Activated CD4-positive, alpha-beta memory T cell treated with anti-CD3 and anti-CD28 coated beads for 36 hours (primary cell): ENCODE measurements around the gene DAD1. TPM values are rescaled to one million over a fixed set of nuclear protein-coding genes. Genes with fewer than 3 reads are reported as not detected.

Experiments
- CTCF ChIA-PET: fragments of 350-600 bp; sonication (Branson Sonifier 250); formaldehyde crosslinking; loops from one replicate; lab custom pipeline; 2021; ENCODE audit warnings: antibody characterized with exemption, inconsistent platforms; lab: Charles Lee
- POLR2A ChIA-PET: fragments of 350-600 bp; sonication (Branson Sonifier 250); formaldehyde crosslinking; loops from one replicate; lab custom pipeline; 2021; ENCODE audit warnings: antibody characterized with exemption; lab: Charles Lee
- DNase-seq: peaks from one replicate; pipeline ENCODE4 v3.0.0-alpha.2; 2020
- H3K27ac Mint-ChIP-seq: one replicate; pipeline ENCODE4 v1.8.0; 2021; ENCODE audit warnings: mixed read lengths
- H3K27me3 Mint-ChIP-seq: one replicate; pipeline ENCODE4 v1.8.0; 2021; ENCODE audit warnings: mixed read lengths
- H3K36me3 Mint-ChIP-seq: one replicate; pipeline ENCODE4 v1.8.0; 2021; ENCODE audit warnings: mixed read lengths
- H3K4me1 Mint-ChIP-seq: one replicate; pipeline ENCODE4 v1.8.0; 2021; ENCODE audit warnings: low read depth, mixed read lengths
- H3K4me3 Mint-ChIP-seq: one replicate; pipeline ENCODE4 v1.8.0; 2021; ENCODE audit warnings: mild to moderate bottlenecking, mixed read lengths
- H3K9me3 Mint-ChIP-seq: one replicate; pipeline ENCODE4 v1.8.0; 2021; ENCODE audit warnings: mixed read lengths
- intact Hi-C: fragments of 100-400 bp; cut with micrococcal nuclease; formaldehyde crosslinking; loops from one replicate; pipeline ENCODE4 v1.15.1; 2023
- total RNA-seq, 2 experiments: library from RNA; stranded (reverse); gene quantifications; one replicate each; pipeline ENCODE4 v1.2.3, GENCODE V29; 2021

Gene DAD1
- total RNA-seq, 2 experiments from 2014 or later = 292 to 305 TPM

DNA sequence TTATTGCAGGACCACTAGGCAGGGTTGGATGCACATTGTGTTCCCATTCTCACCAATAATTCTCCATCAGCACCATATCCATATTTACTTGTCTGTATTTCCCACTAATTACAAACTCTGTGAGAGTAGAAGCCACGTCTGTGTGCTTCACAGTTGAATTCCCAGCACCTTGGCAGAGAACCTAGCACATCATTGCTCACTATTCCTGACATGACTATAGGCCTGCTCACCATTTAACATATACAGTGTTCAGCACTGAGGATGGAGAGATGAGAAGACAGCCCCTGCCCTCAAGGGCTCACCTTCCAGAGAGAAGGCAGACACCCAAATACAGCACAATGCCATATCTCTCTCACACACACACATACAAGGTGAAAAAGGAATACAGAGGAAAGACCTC is 5.0 kb downstream of the DAD1 start:
- Mint-ChIP-seq H3K9me3 (no peaks in the 10 kb centered on the region), H3K36me3 (peaks cover 51% of the 10 kb centered on the region), H3K4me1 (peaks cover 77% of the 10 kb centered on the region), H3K27ac (peak overlapping the region; percentile 75), H3K4me3 (peak overlapping the region; percentile 31), H3K27me3 (peaks cover 2% of the 10 kb centered on the region)
- ChIA-PET POLR2A (interaction anchor here (1.1 to 1.6 kb wide), 2 partner anchors 14 to 23 kb away, joined by 3 to 5 read pairs; no protein-coding TSS in a partner anchor), CTCF (interaction anchor here (1.0 to 4.5 kb wide), 3 partner anchors 10 to 269 kb away, joined by 3 to 49 read pairs (median 4); no protein-coding TSS in a partner anchor)
- DNase-seq = peak; percentile 50
- intact Hi-C loops = loop anchor here (2.0 to 10.0 kb wide), 2 partner anchors 15 to 1129 kb away; partner anchors contain the start of genes ABHD4 and CHD8

DNA sequence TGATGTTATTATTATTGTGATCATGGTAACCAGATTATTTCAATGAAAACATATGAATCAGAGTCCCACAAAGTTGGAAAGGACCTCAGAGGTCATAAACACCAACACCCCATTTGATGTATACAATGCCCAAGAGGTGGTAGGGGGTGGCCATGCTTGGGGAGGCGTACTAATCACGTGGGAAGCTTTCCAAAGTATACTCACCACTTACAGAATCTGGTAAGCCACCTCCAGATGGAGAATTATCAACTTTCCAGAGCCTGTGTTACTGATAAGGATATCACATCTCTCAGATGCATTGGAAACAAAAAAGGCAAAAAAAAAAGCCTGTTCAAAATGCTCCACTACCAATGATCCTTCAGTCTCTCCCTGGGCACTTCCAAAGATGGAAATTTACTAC is 8.4 kb downstream of the DAD1 start:
- no peak for DNase-seq
- Mint-ChIP-seq H3K4me3 (no peak overlapping the region), H3K36me3 (peaks cover 43% of the 10 kb centered on the region), H3K27me3 (no peaks in the 10 kb centered on the region), H3K4me1 (peaks cover 76% of the 10 kb centered on the region), H3K27ac (no peak overlapping the region), H3K9me3 (no peaks in the 10 kb centered on the region)
- intact Hi-C loops = loop anchor here (10.0 kb wide), 1 partner anchor 1126 kb away; the partner anchor contains the start of gene CHD8
- ChIA-PET CTCF (interaction anchor here (1.0 to 4.7 kb wide), 2 partner anchors 10 to 19 kb away, joined by 3 to 33 read pairs; no protein-coding TSS in a partner anchor), POLR2A (no interaction called here)

GRCh38 chr14:22579881-22580280 is 9.1 kb downstream of the DAD1 start:
- H3K9me3 Mint-ChIP-seq = no peaks in the 10 kb centered on the region
- H3K4me1 Mint-ChIP-seq = peaks cover 70% of the 10 kb centered on the region
- H3K4me3 Mint-ChIP-seq = no peak overlapping the region
- no peak overlapping the region for H3K27ac Mint-ChIP-seq
- no peak for DNase-seq
- H3K36me3 Mint-ChIP-seq = peaks cover 40% of the 10 kb centered on the region
- ChIA-PET POLR2A (interaction anchor here (0.6 kb wide), 1 partner anchor 9 kb away, joined by 4 read pairs; no protein-coding TSS in a partner anchor), CTCF (interaction anchor here (1.0 to 4.7 kb wide), 2 partner anchors 9 to 19 kb away, joined by 3 to 33 read pairs; no protein-coding TSS in a partner anchor)
- intact Hi-C loops = loop anchor here (10.0 kb wide), 1 partner anchor 1125 kb away; the partner anchor contains the start of gene CHD8
- no peaks in the 10 kb centered on the region for H3K27me3 Mint-ChIP-seq

DNA sequence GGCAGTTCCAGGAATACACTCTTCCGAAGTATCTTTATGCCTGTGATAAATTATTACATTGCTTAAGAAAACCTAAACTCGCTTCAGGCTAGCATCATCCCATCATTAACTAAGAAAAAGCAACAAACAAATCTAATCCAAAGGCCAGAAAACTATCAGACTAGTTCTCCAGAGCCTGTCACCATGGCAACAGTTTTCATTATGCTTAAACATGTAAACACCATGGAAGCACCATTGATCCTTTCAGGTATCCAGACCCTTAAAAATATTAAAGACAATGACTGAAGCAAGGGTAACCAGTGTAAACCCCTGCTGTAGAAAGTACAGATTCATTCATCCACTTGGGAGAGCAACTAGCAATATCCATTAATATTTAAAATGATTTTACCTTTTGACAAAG is 9.8 kb downstream of the DAD1 start:
- peaks cover 68% of the 10 kb centered on the region for H3K4me1 Mint-ChIP-seq
- no peak overlapping the region for H3K27ac Mint-ChIP-seq
- H3K27me3 Mint-ChIP-seq = no peaks in the 10 kb centered on the region
- H3K4me3 Mint-ChIP-seq = no peak overlapping the region
- DNase-seq = no peak
- peaks cover 44% of the 10 kb centered on the region for H3K36me3 Mint-ChIP-seq
- ChIA-PET CTCF (interaction anchor here (1.3 to 4.7 kb wide), 2 partner anchors 9 to 244 kb away, joined by 4 to 33 read pairs; no protein-coding TSS in a partner anchor), POLR2A (interaction anchor here (0.7 to 1.1 kb wide), 2 partner anchors 9 to 256 kb away, joined by 3 to 5 read pairs; no protein-coding TSS in a partner anchor)
- intact Hi-C loops = no loop called here
- no peaks in the 10 kb centered on the region for H3K9me3 Mint-ChIP-seq

- no peak for DNase-seq
- Mint-ChIP-seq H3K27ac (no peak overlapping the region), H3K36me3 (peaks cover 49% of the 10 kb centered on the region), H3K4me1 (peaks cover 64% of the 10 kb centered on the region), H3K9me3 (no peaks in the 10 kb centered on the region), H3K4me3 (no peak overlapping the region), H3K27me3 (no peaks in the 10 kb centered on the region)
- intact Hi-C loops = no loop called here
- ChIA-PET CTCF (no interaction called here), POLR2A (no interaction called here)
These were observed 11.6 kb downstream of the DAD1 start for GRCh38 chr14:22577334-22577908.

GRCh38 chr14:22573804-22574203 is 15.2 kb downstream of the DAD1 start:
- CTCF ChIA-PET = interaction anchor here (1.1 to 5.8 kb wide), 4 partner anchors 17 to 279 kb away, joined by 3 to 119 read pairs (median 5); no protein-coding TSS in a partner anchor
- H3K27ac Mint-ChIP-seq = no peak overlapping the region

DNA sequence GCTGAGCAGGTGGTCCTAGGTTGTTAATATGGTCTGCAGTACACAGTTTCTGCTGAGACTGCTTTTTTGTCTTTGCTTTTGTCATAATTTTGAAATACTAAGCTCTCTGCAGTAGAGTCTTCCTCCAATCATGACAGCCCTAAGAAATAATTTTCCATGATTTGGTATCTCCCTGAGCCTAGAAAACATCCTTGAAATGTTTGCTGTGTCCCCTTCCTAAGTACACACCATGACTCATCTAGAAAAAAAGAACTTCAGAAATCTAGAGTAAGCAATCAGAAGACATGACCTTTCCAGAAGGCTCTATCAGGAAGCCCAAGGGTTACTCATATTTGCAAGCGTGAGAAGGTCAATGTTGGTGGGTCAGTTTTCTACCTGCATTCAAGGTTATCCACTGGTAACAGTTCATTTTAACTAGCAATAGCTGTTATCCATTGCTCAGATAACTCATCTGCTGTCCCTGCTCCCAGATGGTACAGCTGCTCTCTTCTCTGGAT is 16.4 kb downstream of the DAD1 start:
- Mint-ChIP-seq H3K36me3 (peaks cover 61% of the 10 kb centered on the region), H3K9me3 (no peaks in the 10 kb centered on the region), H3K4me1 (peaks cover 66% of the 10 kb centered on the region), H3K27ac (peak overlapping the region; percentile 40), H3K4me3 (no peak overlapping the region), H3K27me3 (no peaks in the 10 kb centered on the region)
- intact Hi-C loops = loop anchor here (5.0 kb wide), 2 partner anchors 195 to 350 kb away; partner anchors contain the start of gene OXA1L
- DNase-seq = no peak
- ChIA-PET POLR2A (interaction anchor here (1.0 to 5.7 kb wide), 2 partner anchors 16 kb away, joined by 4 to 45 read pairs; partner anchors contain the start of gene DAD1), CTCF (interaction anchor here (0.6 to 8.1 kb wide), 16 partner anchors 12 to 837 kb away, joined by 3 to 273 read pairs (median 4); partner anchors contain the start of gene DAD1)

More at GRCh38 chr14:22573804-22574203, 15.2 kb downstream of the DAD1 start:
- peaks cover 63% of the 10 kb centered on the region for H3K4me1 Mint-ChIP-seq
- intact Hi-C loops = loop anchor here (5.0 kb wide), 2 partner anchors 193 to 352 kb away; partner anchors contain the start of gene OXA1L
- no peaks in the 10 kb centered on the region for H3K9me3 Mint-ChIP-seq
- DNase-seq = no peak
- peaks cover 57% of the 10 kb centered on the region for H3K36me3 Mint-ChIP-seq
- no peaks in the 10 kb centered on the region for H3K27me3 Mint-ChIP-seq
- POLR2A ChIA-PET = interaction anchor here (0.5 to 5.7 kb wide), 2 partner anchors 15 to 66 kb away, joined by 3 to 45 read pairs; partner anchors contain the start of gene DAD1
- H3K4me3 Mint-ChIP-seq = no peak overlapping the region

GRCh38 chr14:22570132-22570949 is 18.7 kb downstream of the DAD1 start:
- POLR2A ChIA-PET = interaction anchor here (0.6 to 7.7 kb wide), 27 partner anchors 10 to 895 kb away, joined by 3 to 98 read pairs (median 4); partner anchors contain the start of gene DAD1
- peak; percentile 91 for DNase-seq
- CTCF ChIA-PET = interaction anchor here (0.6 to 8.1 kb wide), 138 partner anchors 10 to 945 kb away, joined by 3 to 273 read pairs (median 6); partner anchors contain the start of genes ABHD4, AJUBA, CDH24 and DAD1
- Mint-ChIP-seq H3K36me3 (peaks cover 68% of the 10 kb centered on the region), H3K4me3 (peak overlapping the region; percentile 80), H3K27ac (peak overlapping the region; percentile 99), H3K4me1 (peaks cover 74% of the 10 kb centered on the region), H3K27me3 (no peaks in the 10 kb centered on the region), H3K9me3 (no peaks in the 10 kb centered on the region)
- intact Hi-C loops = loop anchor here (1.0 to 5.0 kb wide), 10 partner anchors 13 to 652 kb away; partner anchors contain the start of genes DAD1, OR6J1 and OXA1L

GRCh38 chr14:22569737-22570131 is 19.3 kb downstream of the DAD1 start:
- Mint-ChIP-seq H3K9me3 (no peaks in the 10 kb centered on the region), H3K4me3 (peak overlapping the region; percentile 80), H3K36me3 (peaks cover 72% of the 10 kb centered on the region), H3K4me1 (peaks cover 78% of the 10 kb centered on the region), H3K27ac (peak overlapping the region; percentile 99), H3K27me3 (no peaks in the 10 kb centered on the region)
- no peak for DNase-seq
- intact Hi-C loops = loop anchor here (1.0 to 5.0 kb wide), 10 partner anchors 12 to 651 kb away; partner anchors contain the start of genes DAD1, OR6J1 and OXA1L
- CTCF ChIA-PET = interaction anchor here (0.6 to 8.1 kb wide), 131 partner anchors 9 to 945 kb away, joined by 3 to 273 read pairs (median 7); partner anchors contain the start of genes ABHD4, AJUBA, CDH24 and DAD1
- POLR2A ChIA-PET = interaction anchor here (0.7 to 7.7 kb wide), 24 partner anchors 9 to 894 kb away, joined by 3 to 98 read pairs (median 4); partner anchors contain the start of gene DAD1

DNA sequence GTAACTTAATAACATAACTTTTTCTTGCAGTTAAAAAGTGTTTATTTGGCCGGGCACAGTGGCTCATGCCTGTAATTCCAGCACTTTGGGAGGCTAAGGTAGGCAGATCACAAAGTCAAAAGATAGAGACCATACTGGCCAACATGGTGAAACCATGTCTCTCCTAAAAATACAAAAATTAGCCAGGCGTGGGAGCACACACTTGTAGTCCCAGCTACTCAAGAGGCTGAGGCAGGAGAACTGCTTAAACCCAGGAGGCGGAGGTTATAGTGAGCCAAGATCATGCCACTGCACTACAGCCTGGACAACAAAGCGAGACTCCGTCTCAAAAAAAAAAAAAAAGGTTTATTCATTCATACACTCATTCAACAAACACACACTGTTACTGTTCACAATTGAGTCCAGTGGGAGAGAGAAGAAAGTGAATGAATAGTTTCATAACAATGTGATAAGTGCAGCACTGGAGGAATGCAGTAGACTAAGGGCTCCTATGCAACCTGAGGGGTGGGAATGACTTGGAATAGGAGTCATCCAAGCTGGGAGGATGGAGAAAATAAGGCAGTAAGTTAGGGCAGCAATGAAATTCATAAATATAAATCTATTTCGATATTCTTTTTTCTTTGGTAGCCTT is 19.8 kb downstream of the DAD1 start:
- no peaks in the 10 kb centered on the region for H3K9me3 Mint-ChIP-seq
- ChIA-PET POLR2A (interaction anchor here (0.8 to 7.7 kb wide), 15 partner anchors 9 to 572 kb away, joined by 3 to 98 read pairs (median 4); partner anchors contain the start of gene DAD1), CTCF (interaction anchor here (0.7 to 8.1 kb wide), 78 partner anchors 9 to 944 kb away, joined by 3 to 273 read pairs (median 8); partner anchors contain the start of genes ABHD4, AJUBA, CDH24 and DAD1)
- H3K27ac Mint-ChIP-seq = peak overlapping the region; percentile 99
- DNase-seq = no peak
- intact Hi-C loops = no loop called here
- peaks cover 79% of the 10 kb centered on the region for H3K4me1 Mint-ChIP-seq
- peak overlapping the region; percentile 80 for H3K4me3 Mint-ChIP-seq
- H3K36me3 Mint-ChIP-seq = peaks cover 72% of the 10 kb centered on the region
- H3K27me3 Mint-ChIP-seq = no peaks in the 10 kb centered on the region
